ENCODE data around the gene TCF4.

DNA sequence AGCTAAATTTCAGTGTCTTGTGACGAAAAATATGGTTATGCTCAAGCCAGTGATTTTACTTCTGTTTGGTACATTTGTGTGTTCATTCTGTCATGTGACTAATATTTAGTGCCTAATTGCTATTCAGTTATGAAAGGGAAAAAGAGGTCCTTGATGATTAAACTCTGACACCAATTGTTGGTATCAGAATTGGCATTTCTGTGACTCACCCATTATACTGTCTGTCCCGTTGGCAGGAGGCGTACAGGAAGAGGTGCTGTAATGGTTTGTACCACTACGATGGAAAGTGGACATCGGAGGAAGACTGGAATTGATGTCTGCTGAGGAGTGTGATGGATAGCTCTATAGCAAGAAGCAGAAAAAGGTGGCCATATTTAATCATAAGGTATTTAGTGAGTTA is 318.4 kb downstream of the TCF4 start:
- TF ChIP-seq POLR2AphosphoS5 (IDR thresholded peaks at IDR 0.05; ENCODE audit: low read depth, low read length), result no peak
- TF ChIP-seq, protein P1, sequence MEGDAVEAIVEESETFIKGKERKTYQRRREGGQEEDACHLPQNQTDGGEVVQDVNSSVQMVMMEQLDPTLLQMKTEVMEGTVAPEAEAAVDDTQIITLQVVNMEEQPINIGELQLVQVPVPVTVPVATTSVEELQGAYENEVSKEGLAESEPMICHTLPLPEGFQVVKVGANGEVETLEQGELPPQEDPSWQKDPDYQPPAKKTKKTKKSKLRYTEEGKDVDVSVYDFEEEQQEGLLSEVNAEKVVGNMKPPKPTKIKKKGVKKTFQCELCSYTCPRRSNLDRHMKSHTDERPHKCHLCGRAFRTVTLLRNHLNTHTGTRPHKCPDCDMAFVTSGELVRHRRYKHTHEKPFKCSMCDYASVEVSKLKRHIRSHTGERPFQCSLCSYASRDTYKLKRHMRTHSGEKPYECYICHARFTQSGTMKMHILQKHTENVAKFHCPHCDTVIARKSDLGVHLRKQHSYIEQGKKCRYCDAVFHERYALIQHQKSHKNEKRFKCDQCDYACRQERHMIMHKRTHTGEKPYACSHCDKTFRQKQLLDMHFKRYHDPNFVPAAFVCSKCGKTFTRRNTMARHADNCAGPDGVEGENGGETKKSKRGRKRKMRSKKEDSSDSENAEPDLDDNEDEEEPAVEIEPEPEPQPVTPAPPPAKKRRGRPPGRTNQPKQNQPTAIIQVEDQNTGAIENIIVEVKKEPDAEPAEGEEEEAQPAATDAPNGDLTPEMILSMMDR (IDR thresholded peaks at IDR 0.05), result no peak
- TF ChIP-seq, protein P2, sequence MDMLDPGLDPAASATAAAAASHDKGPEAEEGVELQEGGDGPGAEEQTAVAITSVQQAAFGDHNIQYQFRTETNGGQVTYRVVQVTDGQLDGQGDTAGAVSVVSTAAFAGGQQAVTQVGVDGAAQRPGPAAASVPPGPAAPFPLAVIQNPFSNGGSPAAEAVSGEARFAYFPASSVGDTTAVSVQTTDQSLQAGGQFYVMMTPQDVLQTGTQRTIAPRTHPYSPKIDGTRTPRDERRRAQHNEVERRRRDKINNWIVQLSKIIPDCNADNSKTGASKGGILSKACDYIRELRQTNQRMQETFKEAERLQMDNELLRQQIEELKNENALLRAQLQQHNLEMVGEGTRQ (IDR thresholded peaks at IDR 0.05; ENCODE audit: borderline replicate concordance, low read depth, low read length), result no peak
